Heart left ventricle (tissue), 16 donors: ENCODE measurements around the gene WHRN. TPM values are rescaled to one million over a fixed set of nuclear protein-coding genes. Genes with fewer than 3 reads are reported as not detected.

Experiments used
- ATAC-seq, 4 donors: fragments of 200-7000 bp; cut with Tn5 transposase; one replicate each; pipeline ENCODE4 v1.9.1; 2020 to 2022; ENCODE audit warnings: moderate library complexity in 4 of 4, mild to moderate bottlenecking in 3 of 4, moderate number of reproducible peaks in 1 of 4
- DNase-seq, 5 donors: peaks; one replicate each; pipeline ENCODE4 v3.0.0-alpha.2; 2020
- H3K27ac ChIP-seq, 12 donors: fragments of 200-600 bp; sonication (generic) in 4 of 12; one replicate each; pipeline versions ENCODE4 v1.5.0 to v1.8.0; 2016 to 2022; ENCODE audit warnings: mild to moderate bottlenecking in 2 of 12
- H3K27me3 ChIP-seq, 9 donors: fragments of 200-600 bp; sonication (generic) in 2 of 9; one replicate each; pipeline versions ENCODE4 v1.5.1 to v1.8.0; 2016 to 2022; ENCODE audit warnings: mild to moderate bottlenecking in 3 of 9
- H3K36me3 ChIP-seq, 9 donors: fragments of 200-600 bp; sonication (generic) in 2 of 9; one replicate each; pipeline versions ENCODE4 v1.5.0 to v1.8.0; 2018 to 2022; ENCODE audit warnings: mild to moderate bottlenecking in 2 of 9
- H3K4me1 ChIP-seq, 12 donors: fragments of 200-600 bp; sonication (generic) in 4 of 12; one replicate each; pipeline versions ENCODE4 v1.5.0 to v1.8.0; 2016 to 2022; ENCODE audit warnings: mild to moderate bottlenecking in 3 of 12
- H3K4me3 ChIP-seq, 12 donors: fragments of 200-600 bp; sonication (generic) in 4 of 12; one replicate each; pipeline versions ENCODE4 v1.5.0 to v1.8.0; 2017 to 2022; ENCODE audit warnings: mild to moderate bottlenecking in 9 of 12, moderate library complexity in 4 of 12
- H3K9me3 ChIP-seq, 12 donors: fragments of 200-600 bp; sonication (generic) in 4 of 12; one replicate each; pipeline versions ENCODE4 v1.5.0 to v1.8.0; 2016 to 2022; ENCODE audit warnings: mild to moderate bottlenecking in 1 of 12
- POLR2A ChIP-seq, 2 donors: fragments of 450-650 bp; IDR thresholded peaks; one replicate each; pipeline ENCODE4 v1.6.1; 2017; ENCODE audit warnings: antibody characterized with exemption in 2 of 2, mild to moderate bottlenecking in 2 of 2, moderate library complexity in 2 of 2
- WGBS, 4 donors: extraction: QIAGEN DNeasy Blood & Tissue Kit in 2 of 4; methylation state at CpG; one replicate each; pipeline versions ENCODE4 v1.1.5 to v1.1.7; 2013 to 2018; 5-methylcytosine and 5-hydroxymethylcytosine counted together
- intact Hi-C, 10 donors: fragments of 100-400 bp; cut with DNase I; formaldehyde crosslinking; loops; one replicate each; pipeline versions ENCODE4 v1.11.1 to v1.14.2; 2022
- polyA plus RNA-seq, 2 donors: library from polyadenylated mRNA; stranded (reverse); fragments of 200-250 nt; gene quantifications; one replicate each; pipeline ENCODE4 v1.2.3, GENCODE V29; 2013
- total RNA-seq, 9 donors: library from RNA; depleted of rRNA in 2 of 9; stranded (reverse); fragments of >200 nt in 2 of 9; fragmentation: NEBNext Ultra II Directional in 3 of 9; extraction: Animal tissue kit (Norgen Biotek cat#: 25700) in 3 of 9; gene quantifications; one replicate each; pipeline versions ENCODE4 v1.1.0 to v1.2.4, GENCODE V29; 2016 to 2023
- TF ChIP-seq, protein P1 (sequence below), 12 donors: fragments of 200-600 bp; sonication (generic) in 4 of 12; IDR thresholded peaks; one replicate each; pipeline versions ENCODE4 v1.5.0 to v1.8.0; 2018 to 2022; ENCODE audit warnings: antibody characterized with exemption in 12 of 12, mild to moderate bottlenecking in 5 of 12
- donor health status: ischemic (EF 13 %, LVEDD 7.1; RV severe dilation, severe dysfunction).
- donor health status: healthy with polysubstance abuse.
- donor health status: DM: no; HTN: yes; CAD: no.
- donor health status: DM: no; HTN: no; CAD: no.
- donor health status: ischemic (EF 25% LVEDD 6.9; RV normal size, moderate dysfunction).
- donor health status: ischemic (EF 25% LVEDD 5.7; RV mildly dilated, moderate dysfunction).
- donor health status: healthy.
- donor health status: DM: yes; HTN: yes; CAD: no.
- donor health status: ischemic (EF 35%, LVEDD 5.7; RV mildly dilated, moderate dysfunction).
- donor health status: nonischemic (EF 11% LVEDD 7.7; RV severe dilation, severe dysfunction).
- donor health status: DM: yes; HTN: yes; CAD: no.
- donor health status: PGD.
- donor health status: ischemic (EF 29% LVEDD 5.4; RV normal size, mild dysfunction).
- donor health status: nonischemic (EF 23%, LVEDD 6.1; RV moderate dilation, normal function).

The WHRN gene
- total and polyA plus RNA-seq, 11 donors, result 0.12 to 1.4 (median 0.56) TPM

DNA sequence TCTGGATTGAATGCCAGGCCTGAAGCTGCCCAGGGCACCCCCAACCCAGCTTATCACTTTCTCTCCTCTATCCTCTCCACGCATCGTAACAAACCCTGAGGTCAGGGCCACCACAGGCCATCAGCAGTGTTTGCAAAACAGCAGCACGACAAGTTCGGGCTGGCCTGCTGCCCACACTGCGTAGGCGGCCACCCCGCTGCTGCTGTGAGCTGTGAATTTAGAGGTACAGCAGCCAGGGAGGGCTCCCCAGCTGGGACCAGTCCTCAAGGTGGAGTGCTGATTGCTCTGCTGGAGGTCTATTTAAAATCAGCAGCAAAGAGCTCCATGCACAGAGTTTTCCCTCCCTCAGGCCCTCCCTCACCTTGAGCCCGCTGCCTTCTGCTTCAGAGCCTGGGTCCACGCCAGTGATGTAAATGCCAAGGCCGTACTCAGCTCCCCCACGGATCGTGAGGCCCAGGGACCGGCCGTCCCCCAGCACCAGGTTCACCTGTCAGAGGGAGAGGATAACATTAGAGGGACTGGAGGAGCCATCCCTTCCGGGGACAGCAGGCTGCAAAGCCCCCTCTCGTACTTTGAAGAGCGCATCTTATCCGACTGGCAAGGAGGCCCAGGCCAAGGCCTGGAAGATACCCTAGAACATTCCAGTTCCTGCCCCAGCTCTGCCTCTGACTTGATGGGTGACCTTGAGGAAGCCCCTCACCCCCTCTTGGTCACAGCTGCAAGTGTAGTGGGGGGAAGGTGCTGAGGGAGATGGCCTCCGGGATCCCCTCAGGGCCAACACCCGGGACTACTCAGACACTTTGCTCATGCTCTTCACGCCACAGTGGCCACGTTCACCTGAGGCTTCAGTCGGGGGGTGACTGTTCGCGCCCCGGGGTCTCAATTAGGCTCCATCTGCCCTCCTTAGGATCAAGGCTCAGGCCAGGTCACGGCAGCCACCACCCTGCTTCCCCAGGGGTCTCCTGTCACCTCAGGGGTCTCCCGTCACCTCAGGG is 39.1 kb downstream of the WHRN start:
- Histone ChIP-seq H3K27ac (no peak overlapping the region), H3K36me3 (no peaks in the 10 kb centered on the region), H3K4me1 (no peaks in the 10 kb centered on the region), H3K4me3 (no peak overlapping the region), H3K27me3 (peaks cover 0 to 3% (median 0%) of the 10 kb centered on the region in 9 donors), H3K9me3 (peaks cover 0 to 9% (median 0%) of the 10 kb centered on the region in 12 donors)
- intact Hi-C loops, result no loop called here
- ATAC-seq, result no peak
- no peak for TF ChIP-seq POLR2A (IDR thresholded peaks at IDR 0.05)
- TF ChIP-seq, protein P1, sequence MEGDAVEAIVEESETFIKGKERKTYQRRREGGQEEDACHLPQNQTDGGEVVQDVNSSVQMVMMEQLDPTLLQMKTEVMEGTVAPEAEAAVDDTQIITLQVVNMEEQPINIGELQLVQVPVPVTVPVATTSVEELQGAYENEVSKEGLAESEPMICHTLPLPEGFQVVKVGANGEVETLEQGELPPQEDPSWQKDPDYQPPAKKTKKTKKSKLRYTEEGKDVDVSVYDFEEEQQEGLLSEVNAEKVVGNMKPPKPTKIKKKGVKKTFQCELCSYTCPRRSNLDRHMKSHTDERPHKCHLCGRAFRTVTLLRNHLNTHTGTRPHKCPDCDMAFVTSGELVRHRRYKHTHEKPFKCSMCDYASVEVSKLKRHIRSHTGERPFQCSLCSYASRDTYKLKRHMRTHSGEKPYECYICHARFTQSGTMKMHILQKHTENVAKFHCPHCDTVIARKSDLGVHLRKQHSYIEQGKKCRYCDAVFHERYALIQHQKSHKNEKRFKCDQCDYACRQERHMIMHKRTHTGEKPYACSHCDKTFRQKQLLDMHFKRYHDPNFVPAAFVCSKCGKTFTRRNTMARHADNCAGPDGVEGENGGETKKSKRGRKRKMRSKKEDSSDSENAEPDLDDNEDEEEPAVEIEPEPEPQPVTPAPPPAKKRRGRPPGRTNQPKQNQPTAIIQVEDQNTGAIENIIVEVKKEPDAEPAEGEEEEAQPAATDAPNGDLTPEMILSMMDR (IDR thresholded peaks at IDR 0.05), result no peak
- 80 to 82% (median 81%) methylated on average over 18 to 28 of the region's 28 CpGs for WGBS, 4 donors
- DNase-seq, result no peak

DNA sequence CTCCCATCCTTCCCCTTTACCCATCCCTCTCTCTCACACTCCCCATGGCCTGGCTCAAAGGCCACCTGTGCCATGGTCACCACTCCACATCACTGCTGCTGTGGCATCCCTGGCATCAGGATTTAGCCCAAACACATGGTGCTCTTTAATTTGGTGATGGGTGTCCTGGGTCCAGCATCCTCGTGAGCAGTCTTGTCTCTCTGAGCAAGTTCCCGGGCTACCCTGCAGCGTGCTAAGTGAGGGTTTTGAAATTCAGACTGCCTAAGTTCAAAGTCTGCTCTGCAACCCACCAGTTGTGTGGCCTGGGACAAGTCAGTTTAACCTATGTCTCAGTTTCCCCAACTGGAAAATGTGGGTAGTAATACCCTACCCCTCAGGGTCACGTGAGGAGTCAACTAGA is 39.9 kb downstream of the WHRN start:
- ATAC-seq (no peak), DNase-seq (no peak)
- H3K4me3 ChIP-seq, result no peak overlapping the region
- no peak overlapping the region for H3K27ac ChIP-seq
- TF ChIP-seq POLR2A (IDR thresholded peaks at IDR 0.05), result no peak
- TF ChIP-seq, protein P1 (IDR thresholded peaks at IDR 0.05), result no peak
- peaks cover 0 to 9% (median 0%) of the 10 kb centered on the region in 12 donors for H3K9me3 ChIP-seq
- H3K4me1 ChIP-seq, result no peaks in the 10 kb centered on the region
- H3K27me3 ChIP-seq, result peaks cover 0 to 3% (median 0%) of the 10 kb centered on the region in 9 donors
- 79 to 100% (median 90%) methylated on average over 2 to 4 of the region's 4 CpGs for WGBS, 4 donors
- intact Hi-C loops, result no loop called here
- no peaks in the 10 kb centered on the region for H3K36me3 ChIP-seq

DNA sequence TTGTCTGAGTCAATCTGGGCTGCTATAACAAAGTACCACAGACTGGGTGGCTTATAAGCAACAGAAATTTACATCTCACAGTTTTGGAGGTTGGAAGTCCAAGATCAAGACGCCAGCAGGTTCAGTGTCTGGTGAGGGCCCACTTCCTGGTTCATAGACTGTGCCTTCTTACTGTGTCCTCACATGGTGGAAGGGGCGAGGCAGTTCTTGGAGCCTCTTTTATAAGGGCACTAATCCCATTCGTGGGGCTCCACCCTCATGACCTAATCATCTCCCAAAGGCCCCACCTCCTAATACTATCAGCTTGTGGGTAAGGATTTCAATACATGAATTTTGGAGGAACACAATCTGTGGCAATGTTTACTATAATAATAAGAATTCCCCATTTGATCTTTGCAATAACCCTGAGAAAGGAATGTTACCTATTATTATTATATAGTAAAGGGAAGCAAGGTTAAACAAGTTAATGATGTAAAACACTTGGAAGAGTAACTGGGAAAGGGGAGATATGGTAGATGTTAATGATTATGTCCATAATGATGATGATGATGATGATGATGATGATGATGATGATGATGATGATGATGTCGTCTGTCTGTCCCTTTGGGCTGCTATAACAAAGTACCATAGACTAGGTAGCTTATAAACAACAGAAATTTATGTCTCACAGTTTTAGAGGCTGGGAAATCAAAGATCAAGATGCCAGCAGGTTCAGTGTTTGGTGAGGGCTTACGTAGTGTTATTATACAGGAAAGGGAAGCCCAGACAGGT is 40.8 kb downstream of the WHRN start:
- no peak overlapping the region for H3K4me3 ChIP-seq
- no peak for DNase-seq
- H3K36me3 ChIP-seq, result no peaks in the 10 kb centered on the region
- peaks cover 0 to 3% (median 0%) of the 10 kb centered on the region in 9 donors for H3K27me3 ChIP-seq
- no peak overlapping the region for H3K27ac ChIP-seq
- 80 to 90% (median 86%) methylated on average over 5 of the region's 5 CpGs for WGBS, 4 donors
- ATAC-seq, result no peak
- intact Hi-C loops, result no loop called here
- TF ChIP-seq, protein P1 (IDR thresholded peaks at IDR 0.05), result no peak
- TF ChIP-seq POLR2A (IDR thresholded peaks at IDR 0.05), result no peak
- H3K9me3 ChIP-seq, result peaks cover 0 to 3% (median 0%) of the 10 kb centered on the region in 12 donors
- no peaks in the 10 kb centered on the region for H3K4me1 ChIP-seq

DNA sequence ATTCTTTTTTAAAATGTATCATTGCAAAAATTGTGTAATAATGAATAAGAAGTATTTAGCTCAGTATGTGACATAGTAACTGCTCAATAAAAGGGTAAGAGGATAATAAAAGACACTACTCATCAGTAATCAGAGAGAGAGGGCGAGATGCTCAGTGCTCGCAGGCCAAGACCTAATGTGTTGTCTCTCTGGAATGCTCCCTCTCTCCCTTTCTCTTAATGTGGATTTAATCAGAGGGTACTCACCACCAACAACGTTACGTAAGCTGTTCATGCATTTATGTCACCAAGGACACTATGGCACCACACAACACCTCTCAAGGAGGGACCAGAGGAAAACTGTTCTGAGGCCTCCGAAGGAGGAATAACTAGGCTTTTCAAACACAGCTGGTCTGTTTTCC is 42.5 kb downstream of the WHRN start:
- no peaks in the 10 kb centered on the region for H3K36me3 ChIP-seq
- H3K4me1 ChIP-seq, result no peaks in the 10 kb centered on the region
- no peak for ATAC-seq
- intact Hi-C loops, result no loop called here
- no peak overlapping the region for H3K4me3 ChIP-seq
- DNase-seq, result no peak
- WGBS, 4 donors, result 67 to 82% (median 71%) methylated on average over 5 of the region's 5 CpGs
- H3K27ac ChIP-seq, result no peak overlapping the region
- H3K27me3 ChIP-seq, result peaks cover 0 to 3% (median 0%) of the 10 kb centered on the region in 9 donors
- H3K9me3 ChIP-seq, result peaks cover 0 to 3% (median 0%) of the 10 kb centered on the region in 12 donors
- TF ChIP-seq, protein P1 (IDR thresholded peaks at IDR 0.05), result no peak
- TF ChIP-seq POLR2A (IDR thresholded peaks at IDR 0.05), result no peak
